ENCODE results near the gene ADAM22.

Gene ADAM22

GRCh38 chr7:88090240-88090639 is 156.2 kb downstream of the ADAM22 start:
- Histone ChIP-seq H3K4me2 (ENCODE audit: low read depth, low read length, poor library complexity, severe bottlenecking) (no peak overlapping the region), H3K27me3 (ENCODE audit: low read length) (no peaks in the 10 kb centered on the region), H3K9me3 (ENCODE audit: insufficient read depth, low read length) (no peaks in the 10 kb centered on the region), H3K79me2 (ENCODE audit: insufficient read depth, low read length) (no peaks in the 10 kb centered on the region), H3K4me3 (ENCODE audit: insufficient read depth, low read length, poor library complexity, severe bottlenecking) (no peak overlapping the region), H2AFZ (ENCODE audit: low read depth, low read length, severe bottlenecking) (no peak overlapping the region), H3K27ac (ENCODE audit: low read depth, low read length) (no peak overlapping the region), H3F3A (ENCODE audit: insufficient read depth) (no peaks in the 10 kb centered on the region), H4K20me1 (ENCODE audit: low read depth, low read length) (peaks cover 6% of the 10 kb centered on the region; the same call in 1 of the 2 replicates), H3K9me2 (replicated peaks; ENCODE audit: insufficient read depth, low read length) (no peaks in the 10 kb centered on the region), H3K9ac (ENCODE audit: low read length) (no peak overlapping the region), H3K36me3 (ENCODE audit: low read length) (no peaks in the 10 kb centered on the region)
- no peak for TF ChIP-seq CTCF (IDR thresholded peaks at IDR 0.05; ENCODE audit: insufficient read depth, low read length, poor library complexity, severe bottlenecking)
- no peak for TF ChIP-seq EZH2phosphoT487 (conservative IDR thresholded peaks at IDR 0.05; ENCODE audit: low read length)

- Histone ChIP-seq H3F3A (ENCODE audit: insufficient read depth) (no peaks in the 10 kb centered on the region), H3K4me2 (ENCODE audit: low read depth, low read length, poor library complexity, severe bottlenecking) (no peak overlapping the region), H3K4me3 (ENCODE audit: insufficient read depth, low read length, poor library complexity, severe bottlenecking) (no peak overlapping the region), H3K9me3 (ENCODE audit: insufficient read depth, low read length) (no peaks in the 10 kb centered on the region), H3K9me2 (replicated peaks; ENCODE audit: insufficient read depth, low read length) (no peaks in the 10 kb centered on the region), H3K36me3 (ENCODE audit: low read length) (no peaks in the 10 kb centered on the region), H4K20me1 (ENCODE audit: low read depth, low read length) (peaks cover 6% of the 10 kb centered on the region; the same call in 1 of the 2 replicates), H3K79me2 (ENCODE audit: insufficient read depth, low read length) (no peaks in the 10 kb centered on the region), H3K27ac (ENCODE audit: low read depth, low read length) (no peak overlapping the region), H2AFZ (ENCODE audit: low read depth, low read length, severe bottlenecking) (no peak overlapping the region), H3K9ac (ENCODE audit: low read length) (no peak overlapping the region), H3K27me3 (ENCODE audit: low read length) (no peaks in the 10 kb centered on the region)
- TF ChIP-seq EZH2phosphoT487 (conservative IDR thresholded peaks at IDR 0.05; ENCODE audit: low read length) (no peak), CTCF (IDR thresholded peaks at IDR 0.05; ENCODE audit: insufficient read depth, low read length, poor library complexity, severe bottlenecking) (no peak)
Measured at GRCh38 chr7:88090671-88091070, 156.6 kb downstream of the ADAM22 start.

- no peaks in the 10 kb centered on the region for H3K27me3 ChIP-seq (ENCODE audit: low read length)
- H3K9me2 ChIP-seq (replicated peaks; ENCODE audit: insufficient read depth, low read length) = no peaks in the 10 kb centered on the region
- H3K4me3 ChIP-seq (ENCODE audit: insufficient read depth, low read length, poor library complexity, severe bottlenecking) = no peak overlapping the region
- no peak overlapping the region for H3K4me2 ChIP-seq (ENCODE audit: low read depth, low read length, poor library complexity, severe bottlenecking)
- H3K36me3 ChIP-seq (ENCODE audit: low read length) = no peaks in the 10 kb centered on the region
- no peak overlapping the region for H2AFZ ChIP-seq (ENCODE audit: low read depth, low read length, severe bottlenecking)
- H3K9ac ChIP-seq (ENCODE audit: low read length) = no peak overlapping the region
- no peaks in the 10 kb centered on the region for H3K9me3 ChIP-seq (ENCODE audit: insufficient read depth, low read length)
- H3F3A ChIP-seq (ENCODE audit: insufficient read depth) = no peaks in the 10 kb centered on the region
- TF ChIP-seq CTCF (IDR thresholded peaks at IDR 0.05; ENCODE audit: insufficient read depth, low read length, poor library complexity, severe bottlenecking) (no peak), EZH2phosphoT487 (conservative IDR thresholded peaks at IDR 0.05; ENCODE audit: low read length) (no peak)
- H4K20me1 ChIP-seq (ENCODE audit: low read depth, low read length) = no peaks in the 10 kb centered on the region
- no peaks in the 10 kb centered on the region for H3K79me2 ChIP-seq (ENCODE audit: insufficient read depth, low read length)
- H3K27ac ChIP-seq (ENCODE audit: low read depth, low read length) = no peak overlapping the region
Measured at GRCh38 chr7:88091988-88092675, 158.1 kb downstream of the ADAM22 start.
